Measurements from ENCODE around the gene PTPRJ. TPM values are rescaled to one million over a fixed set of nuclear protein-coding genes. Genes with fewer than 3 reads are reported as not detected.

The PTPRJ gene
- total and polyA plus RNA-seq, 9 of the 15 experiments (the other 6 are each of a cell fraction or from before 2014, with no cell fraction given): 0.56 to 10.7 (median 4.8) TPM

GRCh38 chr11:48085688-48086087 lies 105.3 kb downstream of the PTPRJ start:
- Histone ChIP-seq H3K27ac (ENCODE audit: extremely low read depth, low read depth, low read length) (no peak overlapping the region), H3K4me1 (replicated peaks in 1 of 2; ENCODE audit: control insufficient read depth in 2 of 2, insufficient read depth in 2 of 2, low read length in 2 of 2) (peaks cover 0 to 3% of the 10 kb centered on the region in 2 experiments; a peak in 2 of 5 replicates), H3K9ac (ENCODE audit: insufficient read depth in 1 of 2, low read depth in 2 of 2, low read length in 2 of 2) (no peak overlapping the region), H2AFZ (ENCODE audit: low read depth, low read length) (no peak overlapping the region), H3K9me3 (replicated peaks; ENCODE audit: control insufficient read depth, insufficient read depth, low read depth, low read length) (no peaks in the 10 kb centered on the region), H3K27me3 (ENCODE audit: control insufficient read depth in 2 of 2, insufficient read depth in 2 of 2, low read length in 2 of 2) (no peaks in the 10 kb centered on the region), H3K36me3 (ENCODE audit: control insufficient read depth, insufficient read depth, low read length) (no peaks in the 10 kb centered on the region), H3K79me2 (ENCODE audit: control insufficient read depth, insufficient read depth, low read length) (no peaks in the 10 kb centered on the region), H4K20me1 (replicated peaks; ENCODE audit: control insufficient read depth, insufficient read depth, low read length) (peaks cover 4% of the 10 kb centered on the region; the same call in 1 of the 2 replicates), H3K9me1 (ENCODE audit: control insufficient read depth, insufficient read depth, low read length) (no peaks in the 10 kb centered on the region), H3K4me2 (ENCODE audit: insufficient read depth, low read length) (no peak overlapping the region), H3K4me3 (no peak overlapping the region)
- FAIRE-seq (no peak), DNase-seq (ENCODE audit: extremely low read depth in 1 of 4, low spot score in 3 of 4) (no peak), ATAC-seq (no peak)
- in situ Hi-C loops (cut with MboI): no loop called here
- no TSS peak for BruUV-seq (replicated peaks)
- 66% methylated on average over 4 of the region's 4 CpGs for WGBS (ENCODE audit: insufficient coverage, low coverage, missing lambda C conversion rate)
- intact Hi-C loops (cut with micrococcal nuclease): no loop called here
- TF ChIP-seq KDM5B (IDR thresholded peaks at IDR 0.05; ENCODE audit: insufficient replicate concordance, low read depth, low read length) (no peak), TGIF2 (CRISPR knock-in tag; IDR thresholded peaks at IDR 0.05) (no peak), HDGF (IDR thresholded peaks at IDR 0.05) (no peak), E2F3 (CRISPR knock-in tag; IDR thresholded peaks at IDR 0.05) (no peak), PCBP2 (IDR thresholded peaks at IDR 0.05; ENCODE audit: low read depth, low read length, poor library complexity, severe bottlenecking) (no peak), SMARCC2 (IDR thresholded peaks at IDR 0.05; ENCODE audit: low read depth) (no peak), ERF (CRISPR knock-in tag; IDR thresholded peaks at IDR 0.05) (no peak), CSDE1 (IDR thresholded peaks at IDR 0.05) (no peak)
- TF ChIP-seq, protein P1, sequence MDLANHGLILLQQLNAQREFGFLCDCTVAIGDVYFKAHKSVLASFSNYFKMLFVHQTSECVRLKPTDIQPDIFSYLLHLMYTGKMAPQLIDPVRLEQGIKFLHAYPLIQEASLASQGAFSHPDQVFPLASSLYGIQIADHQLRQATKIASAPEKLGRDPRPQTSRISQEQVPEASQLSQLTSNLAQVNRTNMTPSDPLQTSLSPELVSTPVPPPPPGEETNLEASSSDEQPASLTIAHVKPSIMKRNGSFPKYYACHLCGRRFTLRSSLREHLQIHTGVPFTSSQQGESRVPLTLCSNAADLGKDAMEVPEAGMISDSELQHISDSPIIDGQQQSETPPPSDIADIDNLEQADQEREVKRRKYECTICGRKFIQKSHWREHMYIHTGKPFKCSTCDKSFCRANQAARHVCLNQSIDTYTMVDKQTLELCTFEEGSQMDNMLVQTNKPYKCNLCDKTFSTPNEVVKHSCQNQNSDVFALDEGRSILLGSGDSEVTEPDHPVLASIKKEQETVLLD (IDR thresholded peaks at IDR 0.05): no peak
- CTCF ChIA-PET (ENCODE audit: low intra/inter-chr PET ratio): no interaction called here
- POLR2A ChIA-PET: interaction anchor here (1.8 kb wide), 1 partner anchor 10 kb away, joined by 5 read pairs; no protein-coding TSS in a partner anchor

Measured in K562 (cell line).